Measurements from ENCODE around the gene RAB3IL1.
A peak's percentile ranks its signal among the peaks of the same experiment; 100 is the strongest.

Gene RAB3IL1

DNA sequence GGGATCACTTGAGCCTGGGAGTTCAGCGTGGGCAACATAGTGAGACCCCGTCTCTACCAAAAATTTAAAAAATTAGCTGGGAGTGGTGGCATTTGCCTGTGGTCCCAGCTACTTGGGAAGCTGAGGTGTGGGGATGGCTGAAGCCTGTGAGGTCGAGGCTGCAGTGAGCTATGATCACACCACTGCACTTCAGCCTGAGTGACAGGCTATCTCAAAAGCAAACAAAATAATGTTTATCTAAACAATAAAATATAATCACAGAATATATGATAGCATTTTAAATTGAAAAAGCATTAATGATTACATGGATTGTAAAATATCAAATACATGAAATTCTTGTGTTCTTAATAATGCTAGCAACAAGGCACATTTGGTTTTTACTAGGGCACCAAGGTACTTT, 35.5 kb upstream of the RAB3IL1 start:
- DNase-seq = no peak

DNA sequence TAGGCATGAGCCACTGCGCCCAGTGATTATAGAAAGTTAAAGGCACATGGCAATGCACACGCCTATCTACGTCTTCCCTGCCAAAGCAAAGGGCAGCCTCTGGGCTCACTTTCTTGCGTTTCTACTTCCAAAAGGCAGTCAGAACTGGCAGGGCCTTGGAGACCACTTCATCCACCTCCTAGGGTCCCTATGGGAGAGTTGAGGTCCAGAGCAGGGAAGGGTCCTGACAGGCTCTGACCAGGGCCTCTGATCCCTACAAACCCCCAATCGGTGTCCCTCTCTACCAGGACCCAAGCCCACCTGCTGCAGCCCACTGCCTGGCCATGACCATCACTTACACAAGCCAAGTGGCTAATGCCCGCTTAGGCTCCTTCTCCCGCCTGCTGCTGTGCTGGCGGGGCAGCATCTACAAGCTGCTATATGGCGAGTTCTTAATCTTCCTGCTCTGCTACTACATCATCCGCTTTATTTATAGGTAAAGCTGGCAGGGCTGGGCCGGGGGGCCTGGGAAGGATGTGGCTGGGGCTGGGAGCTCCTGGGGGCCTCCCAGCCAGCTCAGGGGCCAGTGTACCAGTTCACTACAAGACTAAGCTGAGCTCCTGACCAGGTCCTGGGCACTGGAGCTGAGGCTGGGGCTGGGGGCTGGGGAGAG, 34.2 kb upstream of the RAB3IL1 start:
- no peak for DNase-seq

DNA sequence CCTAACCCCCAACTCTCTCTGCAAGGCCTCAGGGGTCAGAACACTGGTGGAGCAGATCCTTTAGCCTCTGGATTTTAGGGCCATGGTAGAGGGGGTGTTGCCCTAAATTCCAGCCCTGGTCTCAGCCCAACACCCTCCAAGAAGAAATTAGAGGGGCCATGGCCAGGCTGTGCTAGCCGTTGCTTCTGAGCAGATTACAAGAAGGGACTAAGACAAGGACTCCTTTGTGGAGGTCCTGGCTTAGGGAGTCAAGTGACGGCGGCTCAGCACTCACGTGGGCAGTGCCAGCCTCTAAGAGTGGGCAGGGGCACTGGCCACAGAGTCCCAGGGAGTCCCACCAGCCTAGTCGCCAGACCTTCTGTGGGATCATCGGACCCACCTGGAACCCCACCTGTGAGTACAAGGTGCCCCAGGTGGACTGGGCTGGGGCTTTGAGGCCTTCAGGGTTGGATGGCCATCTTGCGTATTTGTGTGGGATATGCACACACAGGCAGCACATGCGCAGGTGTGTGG, 32.7 kb upstream of the RAB3IL1 start, which contains the start of gene BEST1:
Gene BEST1 (plus strand): TSS at position 317 of the 513 bp plus-strand sequence. CDS start 1,456 bp downstream, outside the sequence.
- no peak for DNase-seq

DNA sequence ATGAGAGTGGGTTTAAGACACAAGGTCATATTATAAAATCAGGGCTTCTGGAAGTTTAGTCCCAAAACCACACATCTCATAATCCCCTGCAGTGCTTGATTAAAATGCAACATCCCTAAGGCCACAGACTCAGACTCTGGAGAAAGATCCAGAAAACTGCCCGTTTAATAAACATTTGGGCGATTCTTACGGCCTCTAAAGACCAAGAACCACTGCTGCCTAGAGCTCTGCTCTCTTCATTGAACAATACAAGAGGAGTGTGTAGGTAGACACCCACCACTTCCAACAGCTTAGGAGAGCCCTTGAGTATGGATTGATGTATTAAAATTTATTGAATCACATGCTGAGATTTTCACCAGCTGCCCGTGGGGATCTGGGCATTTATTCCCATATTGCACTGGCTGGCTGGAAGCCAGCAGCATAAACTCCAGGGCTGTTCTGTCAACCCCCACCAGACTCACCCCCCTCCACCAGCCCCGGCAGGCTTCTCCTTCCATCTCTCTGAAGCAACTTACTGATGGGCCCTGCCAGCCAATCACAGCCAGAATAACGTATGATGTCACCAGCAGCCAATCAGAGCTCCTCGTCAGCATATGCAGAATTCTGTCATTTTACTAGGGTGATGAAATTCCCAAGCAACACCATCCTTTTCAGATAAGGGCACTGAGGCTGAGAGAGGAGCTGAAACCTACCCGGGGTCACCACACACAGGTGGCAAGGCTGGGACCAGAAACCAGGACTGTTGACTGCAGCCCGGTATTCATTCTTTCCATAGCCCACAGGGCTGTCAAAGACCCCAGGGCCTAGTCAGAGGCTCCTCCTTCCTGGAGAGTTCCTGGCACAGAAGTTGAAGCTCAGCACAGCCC, 32.0 kb upstream of the RAB3IL1 start:
- DNase-seq = peak; percentile 84

DNA sequence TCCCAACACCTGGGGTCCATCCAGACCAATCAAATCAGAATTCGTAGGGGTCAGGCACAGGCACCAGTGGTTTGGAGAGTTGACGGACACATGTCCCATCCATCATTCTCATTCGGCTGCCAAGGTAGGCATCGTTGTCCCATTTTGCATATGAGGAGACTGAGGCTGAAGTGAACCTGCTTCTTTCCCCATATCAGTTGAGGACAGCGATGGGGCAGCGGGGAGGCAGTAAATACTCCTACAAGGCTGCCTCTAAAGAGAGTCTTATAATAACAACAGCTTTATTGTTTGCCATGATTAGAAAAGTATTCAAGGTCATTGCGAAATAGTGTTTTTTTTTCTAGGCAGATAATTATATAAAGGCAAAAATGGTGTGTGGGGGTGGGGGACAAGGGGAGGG, 31.1 kb upstream of the RAB3IL1 start:
- DNase-seq = no peak

DNA sequence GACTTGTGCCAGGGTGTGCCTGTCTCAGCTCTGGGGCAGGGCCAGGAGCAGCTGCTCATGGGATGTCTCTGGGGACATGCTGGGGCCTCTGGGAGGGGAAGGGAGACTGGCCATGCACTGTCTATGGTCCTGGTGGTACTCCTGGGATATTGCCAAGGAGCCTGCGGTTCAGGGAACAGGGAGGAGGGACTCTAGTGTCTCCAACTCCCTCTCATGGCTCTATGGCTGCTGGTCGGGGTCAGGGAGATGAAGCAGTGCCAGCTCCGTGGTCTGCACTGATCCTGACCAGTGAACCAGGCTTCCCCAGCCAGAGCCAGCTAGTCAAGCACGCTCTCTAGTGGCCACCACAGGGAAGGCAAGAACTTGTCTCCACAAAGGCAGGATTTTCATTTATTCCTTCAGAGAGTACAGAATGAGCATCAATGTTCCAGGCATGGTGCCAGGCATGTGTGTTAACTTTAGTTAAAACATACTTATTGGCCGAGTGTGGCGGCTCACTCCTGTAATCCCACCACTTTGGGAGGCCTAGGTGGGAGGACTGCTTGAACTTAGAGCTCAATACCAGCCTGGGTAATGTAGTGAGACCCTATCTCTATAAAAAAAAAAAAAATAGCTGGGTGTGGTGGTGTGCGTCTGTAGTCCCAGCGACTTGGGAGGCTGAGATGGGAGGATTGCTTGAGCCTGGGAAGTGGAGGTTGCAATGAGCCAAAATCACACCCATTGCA, 30.3 kb upstream of the RAB3IL1 start:
- peak; percentile 67 for DNase-seq

DNA sequence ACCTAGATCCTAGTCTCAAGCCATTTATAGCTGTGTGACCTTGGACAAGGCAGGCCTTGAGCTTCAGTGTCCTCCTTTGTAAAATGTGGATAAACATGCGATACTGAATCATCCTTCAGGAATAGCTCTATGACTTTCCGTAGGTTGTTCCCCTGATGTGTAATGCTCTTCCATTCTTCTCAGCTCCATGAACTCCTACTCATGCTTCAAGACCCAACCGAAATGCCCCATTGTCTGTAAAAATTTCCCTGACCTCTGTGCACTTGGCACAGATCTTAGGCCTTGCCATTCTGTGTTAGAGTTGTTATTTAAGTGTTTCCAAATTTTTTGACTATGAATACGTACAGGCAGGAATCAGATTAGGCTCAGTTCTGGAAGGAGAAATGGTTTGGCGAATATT, 29.5 kb upstream of the RAB3IL1 start:
- DNase-seq = no peak

DNA sequence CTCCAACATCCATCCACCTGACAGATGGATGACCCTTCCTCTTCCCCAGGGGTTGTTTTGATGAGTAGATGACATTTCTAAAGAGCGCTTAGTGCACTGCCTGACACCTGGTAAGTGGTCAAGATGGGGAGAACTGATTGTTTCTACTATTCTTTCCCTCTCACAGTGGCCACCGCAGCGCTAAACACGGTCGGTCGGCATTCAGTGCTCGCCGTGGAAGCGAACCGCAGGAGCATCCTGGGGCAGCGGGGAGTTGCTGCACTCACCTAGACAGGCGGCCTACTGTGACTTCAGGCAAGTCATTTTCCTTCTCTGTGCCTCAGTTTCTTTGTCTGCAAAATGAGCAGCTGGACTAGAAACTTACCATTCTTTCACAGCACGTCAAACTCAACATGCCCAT, 27.8 kb upstream of the RAB3IL1 start:
- no peak for DNase-seq

DNA sequence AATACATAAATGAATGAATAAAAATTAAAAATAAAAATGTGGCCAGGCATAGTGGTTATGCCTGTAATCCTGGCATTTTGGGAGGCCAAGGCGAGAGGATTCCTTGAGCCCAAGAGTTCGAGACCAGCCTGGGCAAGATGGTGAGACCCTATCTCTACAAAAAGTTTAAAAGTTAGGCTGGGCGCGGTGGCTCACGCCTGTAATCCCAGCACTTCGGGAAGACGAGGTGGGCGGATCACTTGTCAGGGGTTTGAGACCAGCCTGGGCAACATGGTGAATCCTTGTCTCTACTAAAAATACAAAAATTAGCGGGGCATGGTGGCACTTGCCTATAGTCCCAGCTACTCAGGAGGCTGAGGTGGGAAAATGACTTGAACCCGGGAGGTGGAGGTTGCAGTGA, 23.1 kb upstream of the RAB3IL1 start:
- no peak for DNase-seq

DNA sequence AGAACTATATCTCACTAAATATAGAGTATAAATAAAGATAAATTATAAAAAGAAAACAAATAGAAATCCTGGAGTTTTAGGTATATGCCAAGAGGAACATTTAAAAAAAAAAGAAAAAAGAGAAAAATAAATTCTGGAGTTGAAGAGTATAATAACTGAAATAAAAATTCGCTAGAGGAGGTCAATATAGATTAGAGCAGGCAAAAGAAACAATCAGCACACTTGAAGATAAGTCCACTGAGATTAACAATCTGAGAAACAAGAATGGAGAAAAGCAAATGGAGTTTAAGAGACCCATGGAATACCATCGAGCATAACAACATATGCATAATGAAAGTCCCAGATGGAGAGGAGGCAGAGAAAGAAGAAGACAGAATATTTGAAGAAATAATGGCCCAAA, 18.5 kb upstream of the RAB3IL1 start:
- no peak for DNase-seq

DNA sequence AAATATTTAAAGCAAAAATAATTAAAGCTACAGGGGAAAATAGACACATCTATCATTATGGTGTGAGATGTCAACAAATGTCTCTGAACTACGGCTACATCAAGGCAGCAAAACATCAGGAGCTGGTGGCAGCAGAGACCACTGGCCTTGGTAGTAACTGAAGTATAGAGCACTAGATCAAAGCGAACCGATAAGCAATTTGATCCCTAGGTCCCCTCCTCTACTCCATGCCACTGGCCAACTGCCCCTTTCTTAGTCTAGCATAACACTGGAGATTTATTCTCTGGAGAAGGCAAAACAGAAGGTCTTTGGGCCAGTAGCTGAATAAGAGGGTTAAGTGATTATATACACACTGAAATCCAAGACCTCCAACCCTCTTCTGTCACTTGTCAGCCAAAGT, 13.6 kb upstream of the RAB3IL1 start:
- no peak for DNase-seq

DNA sequence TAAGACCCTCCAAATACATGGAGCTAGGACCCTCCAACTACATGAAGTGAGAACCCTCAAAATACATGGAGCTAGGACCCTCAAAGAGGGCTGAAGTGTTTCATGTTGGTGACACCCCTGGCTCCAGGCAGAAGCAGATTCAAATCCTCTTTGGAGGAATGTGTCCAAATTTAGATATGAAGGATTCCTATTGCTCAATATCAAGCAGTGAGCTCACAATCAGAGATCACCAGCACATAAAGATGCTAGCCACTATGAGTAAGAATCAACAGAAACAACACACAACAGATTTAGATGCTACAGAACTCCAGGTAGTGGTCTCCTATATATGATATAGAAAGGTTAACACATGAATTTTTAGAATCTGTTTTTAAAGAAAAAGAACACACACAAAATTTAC, 11.2 kb upstream of the RAB3IL1 start:
- no peak for DNase-seq

DNA sequence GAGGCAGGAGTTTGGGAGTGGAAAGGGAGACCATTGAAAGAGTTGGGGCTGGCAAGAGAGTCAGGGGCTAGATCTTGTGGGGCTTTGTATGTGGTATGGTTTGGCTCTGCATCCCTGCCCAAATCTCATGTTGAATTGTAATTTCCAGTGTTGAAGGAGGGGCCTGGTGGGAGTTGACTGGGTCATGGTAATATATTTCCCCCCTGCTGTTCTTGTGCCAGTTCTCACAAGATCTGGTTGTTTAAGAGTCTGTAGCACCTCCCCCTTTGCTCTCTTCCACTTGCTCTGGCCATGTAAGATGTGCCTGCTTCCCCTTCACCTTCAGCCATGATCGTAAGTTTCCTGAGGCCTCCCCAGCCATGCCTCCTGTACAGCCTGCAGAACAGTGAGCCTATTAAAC, 10.1 kb upstream of the RAB3IL1 start:
- no peak for DNase-seq

DNA sequence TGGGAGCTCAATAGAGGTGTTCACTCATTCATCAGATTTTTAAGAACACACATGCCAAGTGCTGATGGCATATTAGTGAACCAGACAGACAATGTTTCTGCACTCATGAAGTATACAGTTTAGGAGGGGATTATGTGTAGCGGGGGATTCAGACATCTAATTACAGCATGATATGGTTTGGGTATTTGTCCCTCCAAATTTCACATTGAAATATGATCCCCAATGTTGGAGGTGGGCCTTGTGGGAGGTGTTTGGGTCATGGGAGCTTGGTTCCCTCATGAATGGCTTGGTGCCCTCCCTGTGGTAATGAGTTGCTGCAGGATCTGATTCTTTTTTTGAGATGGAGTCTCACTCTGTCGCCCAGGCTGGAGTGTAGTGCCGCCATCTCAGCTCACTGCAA, 8.9 kb upstream of the RAB3IL1 start:
- DNase-seq = no peak

DNA sequence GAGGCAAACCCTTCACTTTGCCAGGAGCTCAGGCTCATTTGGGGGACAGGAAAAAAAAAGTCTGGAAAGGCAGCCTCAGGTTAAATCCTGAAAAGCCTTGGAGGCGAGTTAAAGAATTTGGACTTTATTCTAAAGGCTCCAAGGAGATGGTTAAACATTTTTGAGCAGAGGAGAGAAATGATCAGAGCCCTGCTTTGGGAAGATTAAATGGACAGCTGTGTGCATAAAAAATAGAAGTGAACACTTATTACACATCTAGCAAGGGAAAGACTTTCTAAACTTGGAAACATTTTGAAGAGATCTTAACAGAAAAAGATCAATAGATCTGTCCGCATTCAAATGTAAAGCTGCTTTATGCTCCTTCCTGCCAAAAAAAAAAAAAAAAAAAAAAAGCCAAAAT, 8.4 kb upstream of the RAB3IL1 start:
- no peak for DNase-seq

DNA sequence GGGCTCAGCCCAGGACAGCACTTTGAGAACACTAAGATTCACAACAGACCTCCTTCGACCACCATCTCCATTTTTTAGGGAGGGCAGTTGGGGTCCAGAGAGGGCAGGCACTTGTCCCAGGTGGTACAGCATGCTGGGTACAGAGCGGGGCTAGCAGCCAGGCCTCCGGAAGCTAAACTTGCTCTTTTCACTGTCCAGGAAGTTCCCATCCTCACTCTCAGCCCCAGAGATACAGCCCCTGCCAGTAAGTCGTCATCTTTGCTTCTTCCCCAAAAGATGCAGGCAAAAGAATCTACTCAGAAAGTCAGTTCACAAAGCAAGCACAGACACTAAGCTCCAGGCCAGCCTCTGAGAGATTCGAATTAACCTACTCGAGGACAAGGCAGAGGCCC, 6.7 kb upstream of the RAB3IL1 start:
- no peak for DNase-seq

DNA sequence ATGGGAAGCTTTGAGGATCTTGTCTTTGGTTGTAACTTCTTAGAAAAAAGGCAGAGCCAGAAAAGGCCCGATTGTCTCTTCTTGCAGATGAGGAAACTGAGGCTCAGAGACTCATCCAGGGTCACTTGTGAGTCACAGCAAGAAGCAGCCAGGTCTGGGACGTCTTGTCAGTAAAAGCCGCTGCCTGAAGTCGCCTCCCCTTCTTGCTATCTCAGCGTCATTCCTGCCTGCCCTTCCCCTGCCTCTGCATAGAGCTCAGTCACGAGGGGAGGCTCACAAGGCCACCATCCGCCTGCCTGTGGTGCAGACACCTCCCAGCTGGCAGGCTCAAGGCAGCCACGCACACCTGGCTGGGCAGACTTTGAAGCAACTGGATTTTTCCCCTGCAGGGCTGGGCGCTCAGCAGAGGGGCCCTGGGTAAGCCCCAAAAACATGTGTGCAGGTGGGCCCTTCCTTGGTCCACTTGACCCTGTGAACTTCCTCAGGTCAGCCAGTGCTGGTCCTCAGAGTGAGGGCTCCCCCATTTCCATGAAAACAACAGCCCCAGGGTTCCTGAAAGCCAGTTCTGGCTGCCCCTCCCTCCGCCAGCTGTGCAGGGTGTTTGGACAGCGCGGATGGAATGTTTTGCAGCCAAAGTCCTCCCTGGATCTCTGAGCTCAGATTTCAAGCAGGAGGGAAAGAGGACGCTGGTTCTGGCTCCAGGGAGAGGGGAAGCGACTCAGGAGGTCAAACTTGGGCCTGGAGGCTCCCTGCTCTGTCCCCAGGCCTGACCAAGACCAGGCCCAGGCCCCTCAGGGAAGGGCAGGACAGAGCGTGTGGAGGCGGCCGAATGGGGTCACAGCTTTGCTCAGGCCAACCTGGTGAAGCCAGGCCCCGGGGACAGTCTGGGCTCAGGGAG, 6.0 kb upstream of the RAB3IL1 start:
- DNase-seq = no peak

DNA sequence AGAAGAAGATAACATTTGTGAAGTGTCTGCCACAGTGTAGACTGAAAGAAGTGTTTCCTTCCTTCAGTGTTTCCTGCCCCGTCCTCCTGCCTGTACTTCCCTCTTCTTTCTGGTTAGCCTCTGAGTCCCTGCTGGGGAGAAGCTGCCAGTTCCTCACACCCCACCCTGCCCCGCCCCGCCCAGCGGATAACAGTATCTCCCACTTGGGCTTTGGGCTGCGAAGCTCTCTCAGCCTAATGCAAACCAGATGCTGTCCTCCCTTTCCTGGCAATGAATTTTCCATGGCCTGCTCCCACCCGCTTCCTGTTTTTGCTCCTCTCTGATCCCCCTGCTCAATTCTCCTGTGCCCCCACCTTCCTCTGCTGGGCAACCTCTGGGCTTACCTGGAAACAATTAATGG, 5.2 kb upstream of the RAB3IL1 start:
- no peak for DNase-seq

DNA sequence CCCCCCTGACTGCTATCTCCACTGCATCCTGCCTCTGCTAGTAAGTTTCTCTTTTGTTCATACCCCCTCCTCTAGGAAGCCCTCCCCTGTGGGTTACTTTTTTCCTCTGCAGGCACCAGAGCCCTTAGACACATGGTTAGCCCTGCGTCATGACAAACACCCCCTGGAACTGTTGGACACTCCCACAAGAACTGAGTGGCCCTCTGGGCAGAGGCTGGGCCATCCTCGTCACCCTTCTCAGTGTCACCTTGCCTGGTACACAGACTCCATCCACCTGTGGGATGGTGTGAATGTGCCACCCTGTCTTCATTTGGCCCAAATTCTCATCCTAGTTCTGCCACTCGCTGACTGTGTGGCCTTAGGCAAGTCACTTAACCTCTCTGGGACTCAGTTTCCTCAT, 4.1 kb upstream of the RAB3IL1 start:
- DNase-seq = no peak

DNA sequence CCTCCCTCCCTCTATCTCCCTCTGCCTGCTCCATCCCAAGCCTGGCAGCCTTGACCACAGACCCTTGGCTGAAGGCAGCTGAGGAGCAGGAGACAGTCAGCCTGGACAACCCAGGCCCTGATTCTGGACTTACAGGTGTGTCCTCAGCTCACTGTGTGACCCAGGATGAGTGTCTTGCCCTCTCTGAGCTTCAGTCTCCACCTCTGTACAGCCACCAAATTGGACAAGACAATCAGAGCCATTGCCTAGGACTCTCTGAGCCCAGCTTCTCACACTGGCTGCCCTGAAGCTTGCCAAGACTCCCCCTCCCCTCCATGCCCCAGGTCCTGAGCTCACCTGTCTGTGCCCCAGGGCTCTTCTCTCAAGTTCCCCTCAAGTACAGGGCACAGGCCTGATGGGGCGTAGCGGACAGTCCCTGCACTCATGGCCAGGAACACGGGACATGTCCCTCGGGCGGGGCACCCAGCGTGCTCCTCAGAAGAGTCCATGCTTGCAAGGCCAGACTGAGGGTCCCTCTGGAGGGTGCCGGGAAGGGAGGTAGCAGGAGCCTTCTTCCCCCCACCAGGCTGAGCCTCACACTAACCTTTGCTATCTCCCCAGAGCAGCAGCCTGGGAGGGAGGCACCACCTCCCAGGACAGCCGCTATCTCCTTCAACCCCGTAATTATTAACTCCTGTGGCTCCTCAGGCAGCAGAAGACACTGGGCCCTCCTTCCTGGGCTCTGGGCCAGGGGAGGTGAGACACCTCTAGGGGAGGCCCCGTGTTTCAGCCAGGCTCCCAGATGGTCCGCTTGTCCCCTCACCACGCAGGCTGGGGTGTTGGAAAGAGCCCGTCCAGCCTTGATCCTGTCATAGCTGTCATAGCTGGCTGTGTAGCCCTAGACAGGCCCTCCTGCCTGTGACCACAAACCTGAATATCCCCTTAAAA, 2.6 kb upstream of the RAB3IL1 start:
- no peak for DNase-seq

DNA sequence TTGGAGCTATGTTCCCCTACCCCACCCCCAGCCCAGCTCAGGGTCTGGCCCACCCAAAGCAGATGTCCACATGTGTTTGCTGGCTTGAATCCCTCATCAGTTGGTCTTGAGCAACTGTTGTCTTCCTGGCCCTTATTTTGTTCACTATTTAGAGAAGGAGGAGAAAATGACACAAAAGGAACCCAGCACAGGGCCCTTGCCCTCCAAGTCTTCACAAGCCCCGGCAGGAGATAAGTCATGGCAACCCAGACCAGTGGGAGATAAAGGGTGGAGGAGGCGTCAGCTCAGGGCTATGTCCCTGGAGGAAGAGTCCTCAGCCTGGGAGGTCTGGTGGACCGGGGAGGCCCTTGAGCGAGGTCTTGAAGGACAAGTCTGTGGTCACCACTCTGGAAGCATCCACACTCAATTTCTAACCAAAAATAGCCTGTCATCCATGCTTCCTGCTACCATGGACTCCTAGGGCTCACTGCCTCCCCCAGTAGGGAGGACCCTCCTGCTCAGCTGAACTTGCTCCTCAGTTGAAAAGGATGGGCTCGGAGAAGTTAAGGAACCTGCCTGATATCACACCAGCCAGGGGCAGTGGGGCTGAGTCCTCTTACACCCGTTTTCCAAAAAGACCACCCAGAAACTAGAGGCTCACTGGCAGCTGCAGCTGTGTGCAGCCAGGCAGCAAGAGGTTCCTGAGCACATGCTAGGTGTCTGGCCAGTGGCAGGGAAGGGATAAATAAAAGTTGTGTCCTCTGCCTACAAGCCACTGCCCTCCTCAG, 1.8 kb upstream of the RAB3IL1 start:
- no peak for DNase-seq
